ENCODE results near the gene PGF.

Gene PGF

DNA sequence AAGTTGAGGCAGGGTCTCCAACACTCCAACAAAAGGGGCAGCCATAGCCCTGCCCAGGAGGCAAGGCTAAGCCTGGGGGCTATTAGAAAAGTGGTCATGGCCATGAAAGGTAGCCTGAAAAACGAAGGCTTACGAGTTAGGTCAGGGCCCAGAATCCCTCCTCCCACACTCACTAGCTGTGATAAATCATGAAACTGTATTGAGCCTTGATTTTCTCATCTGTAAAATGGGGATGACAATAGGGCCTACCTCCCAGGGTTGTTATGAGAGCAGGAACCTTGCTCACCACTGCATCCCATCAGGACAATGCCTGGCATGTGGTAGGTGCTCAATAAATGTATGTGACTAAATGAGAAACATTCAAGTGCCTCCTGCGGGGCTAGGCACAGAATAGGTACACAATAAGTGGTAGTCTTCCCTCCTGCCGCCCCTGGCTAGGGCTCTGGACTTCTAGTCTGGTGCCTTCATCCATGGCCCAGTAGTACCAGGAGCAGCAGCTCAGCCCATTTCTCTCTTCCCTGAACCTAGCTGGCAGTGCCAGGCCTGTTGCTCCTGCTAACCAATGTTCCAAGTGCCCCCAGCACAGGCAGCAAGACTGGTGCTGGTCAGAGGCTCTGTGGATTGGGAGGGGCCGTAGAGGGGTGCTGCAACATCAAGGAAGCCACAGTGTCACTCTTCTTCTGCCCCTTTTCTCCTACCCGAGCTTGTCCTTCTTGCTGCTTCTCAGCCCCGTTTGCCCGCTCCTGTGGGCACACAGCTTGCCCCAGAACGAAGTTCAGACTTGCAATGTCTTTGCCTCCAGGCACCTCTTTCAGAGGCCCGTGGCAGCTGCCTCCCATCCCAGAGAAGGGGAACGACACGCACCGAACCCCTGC lies 7.8 kb downstream of the PGF start:
- TF ChIP-seq, protein P1, sequence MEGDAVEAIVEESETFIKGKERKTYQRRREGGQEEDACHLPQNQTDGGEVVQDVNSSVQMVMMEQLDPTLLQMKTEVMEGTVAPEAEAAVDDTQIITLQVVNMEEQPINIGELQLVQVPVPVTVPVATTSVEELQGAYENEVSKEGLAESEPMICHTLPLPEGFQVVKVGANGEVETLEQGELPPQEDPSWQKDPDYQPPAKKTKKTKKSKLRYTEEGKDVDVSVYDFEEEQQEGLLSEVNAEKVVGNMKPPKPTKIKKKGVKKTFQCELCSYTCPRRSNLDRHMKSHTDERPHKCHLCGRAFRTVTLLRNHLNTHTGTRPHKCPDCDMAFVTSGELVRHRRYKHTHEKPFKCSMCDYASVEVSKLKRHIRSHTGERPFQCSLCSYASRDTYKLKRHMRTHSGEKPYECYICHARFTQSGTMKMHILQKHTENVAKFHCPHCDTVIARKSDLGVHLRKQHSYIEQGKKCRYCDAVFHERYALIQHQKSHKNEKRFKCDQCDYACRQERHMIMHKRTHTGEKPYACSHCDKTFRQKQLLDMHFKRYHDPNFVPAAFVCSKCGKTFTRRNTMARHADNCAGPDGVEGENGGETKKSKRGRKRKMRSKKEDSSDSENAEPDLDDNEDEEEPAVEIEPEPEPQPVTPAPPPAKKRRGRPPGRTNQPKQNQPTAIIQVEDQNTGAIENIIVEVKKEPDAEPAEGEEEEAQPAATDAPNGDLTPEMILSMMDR (conservative IDR thresholded peaks at IDR 0.05; ENCODE audit: low read depth, low read length), result no peak
- no peak for DNase-seq (ENCODE audit: low read depth)
- H3K4me3 ChIP-seq (ENCODE audit: low read length), result no peak overlapping the region

GRCh38 chr14:74946659-74947281 lies 8.6 kb downstream of the PGF start:
- DNase-seq (ENCODE audit: low read depth), result no peak
- TF ChIP-seq, protein P1 (conservative IDR thresholded peaks at IDR 0.05; ENCODE audit: low read depth, low read length), result no peak
- no peak overlapping the region for H3K4me3 ChIP-seq (ENCODE audit: low read length)

- TF ChIP-seq, protein P1 (conservative IDR thresholded peaks at IDR 0.05; ENCODE audit: low read depth, low read length), result peak; percentile 97
- H3K4me3 ChIP-seq (ENCODE audit: low read length), result no peak overlapping the region
- DNase-seq (ENCODE audit: low read depth), result no peak
Measured at GRCh38 chr14:74945852-74946658, 9.3 kb downstream of the PGF start.

DNA sequence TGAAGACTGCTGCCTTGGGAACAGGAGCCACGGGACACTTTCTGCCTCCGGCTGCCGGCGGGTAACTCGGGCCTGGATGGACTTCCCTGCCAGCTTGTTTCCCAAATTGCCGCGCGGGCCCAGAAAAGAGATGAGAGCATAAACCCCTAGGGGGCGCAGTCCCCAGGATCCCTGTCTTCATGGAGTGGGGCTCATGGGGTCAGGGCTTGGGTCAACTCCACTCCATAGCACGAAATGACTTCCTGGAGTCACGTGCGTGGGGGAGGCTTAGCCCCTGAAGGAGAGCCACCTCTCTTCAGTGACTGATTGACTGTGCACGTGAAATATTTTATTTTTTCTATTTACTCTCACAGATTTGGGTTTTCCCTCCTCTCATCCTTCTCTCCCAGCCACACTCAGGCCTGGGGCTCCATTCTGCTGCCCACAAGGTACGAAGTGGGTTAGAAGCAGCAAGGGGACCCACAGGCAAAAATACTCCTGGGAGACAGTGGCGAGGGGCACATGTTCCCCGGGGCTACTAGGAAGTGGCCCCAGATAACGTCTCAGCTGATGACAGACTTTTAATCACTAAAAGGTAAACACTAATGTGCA lies 10.0 kb downstream of the PGF start:
- TF ChIP-seq, protein P1 (conservative IDR thresholded peaks at IDR 0.05; ENCODE audit: low read depth, low read length), result peak; percentile 72
- no peak overlapping the region for H3K4me3 ChIP-seq (ENCODE audit: low read length)
- no peak for DNase-seq (ENCODE audit: low read depth)

- no peak overlapping the region for H3K4me3 ChIP-seq (ENCODE audit: low read length)
- TF ChIP-seq, protein P1 (conservative IDR thresholded peaks at IDR 0.05; ENCODE audit: low read depth, low read length), result no peak
- DNase-seq (ENCODE audit: low read depth), result no peak
Measured at GRCh38 chr14:74942608-74943007, 12.8 kb downstream of the PGF start.

DNA sequence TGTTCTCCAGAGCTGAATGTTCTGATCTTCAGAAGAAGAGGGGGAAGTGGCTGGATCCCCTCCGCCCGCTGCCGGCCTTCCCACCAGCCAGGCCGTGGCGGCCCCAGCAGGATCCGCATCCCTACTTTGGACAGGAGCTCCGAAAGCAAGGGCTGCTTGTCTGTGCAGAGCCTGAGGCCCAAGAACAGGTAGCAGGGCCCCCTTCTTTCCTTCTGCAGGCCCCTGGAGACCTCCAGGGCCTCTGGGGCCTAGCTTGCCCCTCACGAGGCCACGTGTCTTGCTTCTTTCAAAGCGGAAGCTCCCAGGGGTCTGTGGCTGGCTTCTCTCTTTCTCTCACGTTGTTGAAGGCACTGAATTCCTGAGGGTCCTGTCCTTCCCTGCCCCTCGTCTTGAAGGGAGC lies 13.2 kb downstream of the PGF start:
- no peak overlapping the region for H3K4me3 ChIP-seq (ENCODE audit: low read length)
- TF ChIP-seq, protein P1 (conservative IDR thresholded peaks at IDR 0.05; ENCODE audit: low read depth, low read length), result no peak
- no peak for DNase-seq (ENCODE audit: low read depth)

Data from retinal pigment epithelial cell (primary cell).